Tibial nerve (tissue), 4 donors: Measurements from ENCODE around the gene CYFIP2.

Experiments used
- CTCF ChIP-seq, 5 experiments: fragments of 200-600 bp in 3 of 5; fragments of 450-650 bp in 2 of 5; sonication (generic) in 3 of 5; IDR thresholded peaks; one replicate each; pipeline ENCODE4 v1.5.1; 2016 to 2019; ENCODE audit warnings: antibody characterized with exemption in 5 of 5, mild to moderate bottlenecking in 3 of 5, moderate library complexity in 2 of 5
- EP300 ChIP-seq, 2 donors: sonication (generic); formaldehyde crosslinking; IDR thresholded peaks; one replicate each; pipeline ENCODE4 v1.6.1; 2017; ENCODE audit warnings: antibody characterized with exemption in 2 of 2, mild to moderate bottlenecking in 1 of 2
- POLR2A ChIP-seq, 2 donors: fragments of 450-650 bp; IDR thresholded peaks; one replicate each; pipeline ENCODE4 v1.6.1; 2017; ENCODE audit warnings: antibody characterized with exemption in 2 of 2, mild to moderate bottlenecking in 2 of 2, moderate library complexity in 2 of 2

- TF ChIP-seq CTCF (IDR thresholded peaks at IDR 0.05) (no peak), EP300 (IDR thresholded peaks at IDR 0.05) (no peak), POLR2A (IDR thresholded peaks at IDR 0.05) (no peak)
Measured at GRCh38 chr5:157225469-157226422, 40.2 kb upstream of the CYFIP2 start.
